ENCODE results near the gene RIPOR1.

Gene RIPOR1

DNA sequence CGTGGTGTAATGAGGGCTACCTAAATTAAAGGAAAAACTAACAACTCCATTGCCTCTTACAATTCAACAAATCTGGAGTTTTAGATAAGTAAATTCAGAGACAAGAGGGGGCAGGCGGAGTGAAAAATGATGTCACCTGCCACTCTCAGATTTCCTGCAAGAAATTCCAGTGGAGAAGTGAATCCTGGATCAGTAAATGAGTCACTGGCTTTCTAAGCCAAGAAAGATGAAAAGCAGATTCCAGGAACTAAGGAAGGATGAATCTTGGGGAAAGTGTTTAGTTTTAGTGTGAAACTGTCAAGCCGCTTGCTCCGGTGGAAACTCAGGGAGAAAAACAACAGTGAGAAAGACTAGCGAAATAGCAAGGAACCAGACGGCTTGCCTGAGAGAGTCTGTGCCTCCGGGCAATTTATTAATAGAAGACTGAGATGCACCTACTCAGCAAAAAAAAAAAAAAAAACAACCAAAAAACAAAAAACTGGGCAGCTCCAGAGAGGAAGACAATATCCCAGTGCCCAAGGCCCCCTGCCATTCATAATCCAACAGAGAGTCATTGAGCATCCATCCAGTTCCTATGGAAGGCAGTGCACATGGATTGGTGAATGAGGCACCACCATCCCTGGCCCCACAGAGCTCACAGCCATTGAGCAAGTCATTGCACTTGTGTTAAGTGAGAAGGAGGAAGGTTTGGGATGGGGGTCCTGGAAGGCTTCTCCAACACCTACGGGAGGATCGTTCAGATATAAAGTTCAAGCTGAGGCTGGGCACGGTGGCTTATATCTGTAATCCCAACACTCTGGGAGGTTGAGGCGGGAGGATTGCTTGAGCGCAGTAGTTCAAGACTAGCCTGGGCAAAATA is 12.1 kb upstream of the RIPOR1 start:
- no peak overlapping the region for H3K4me2 ChIP-seq (ENCODE audit: low read length)
- H3K79me2 ChIP-seq (ENCODE audit: insufficient read depth, low read length), result no peaks in the 10 kb centered on the region
- TF ChIP-seq, protein P1, sequence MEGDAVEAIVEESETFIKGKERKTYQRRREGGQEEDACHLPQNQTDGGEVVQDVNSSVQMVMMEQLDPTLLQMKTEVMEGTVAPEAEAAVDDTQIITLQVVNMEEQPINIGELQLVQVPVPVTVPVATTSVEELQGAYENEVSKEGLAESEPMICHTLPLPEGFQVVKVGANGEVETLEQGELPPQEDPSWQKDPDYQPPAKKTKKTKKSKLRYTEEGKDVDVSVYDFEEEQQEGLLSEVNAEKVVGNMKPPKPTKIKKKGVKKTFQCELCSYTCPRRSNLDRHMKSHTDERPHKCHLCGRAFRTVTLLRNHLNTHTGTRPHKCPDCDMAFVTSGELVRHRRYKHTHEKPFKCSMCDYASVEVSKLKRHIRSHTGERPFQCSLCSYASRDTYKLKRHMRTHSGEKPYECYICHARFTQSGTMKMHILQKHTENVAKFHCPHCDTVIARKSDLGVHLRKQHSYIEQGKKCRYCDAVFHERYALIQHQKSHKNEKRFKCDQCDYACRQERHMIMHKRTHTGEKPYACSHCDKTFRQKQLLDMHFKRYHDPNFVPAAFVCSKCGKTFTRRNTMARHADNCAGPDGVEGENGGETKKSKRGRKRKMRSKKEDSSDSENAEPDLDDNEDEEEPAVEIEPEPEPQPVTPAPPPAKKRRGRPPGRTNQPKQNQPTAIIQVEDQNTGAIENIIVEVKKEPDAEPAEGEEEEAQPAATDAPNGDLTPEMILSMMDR (IDR thresholded peaks at IDR 0.05; ENCODE audit: low read length), result no peak
- TF ChIP-seq EZH2 (IDR thresholded peaks at IDR 0.05; ENCODE audit: borderline replicate concordance, low read length), result no peak
- peaks cover 25% of the 10 kb centered on the region for H3K4me1 ChIP-seq (ENCODE audit: insufficient read depth, low read length, severe bottlenecking)
- no peak overlapping the region for H3K9ac ChIP-seq (ENCODE audit: low read length)
- no peaks in the 10 kb centered on the region for H3K9me2 ChIP-seq (ENCODE audit: low read depth, low read length)
- no peaks in the 10 kb centered on the region for H3K9me3 ChIP-seq (ENCODE audit: low read length)
- no peaks in the 10 kb centered on the region for H3F3A ChIP-seq (ENCODE audit: insufficient read depth, low read length)
- no peak overlapping the region for H3K27ac ChIP-seq (ENCODE audit: low read depth, low read length, poor library complexity, severe bottlenecking)
- H3K4me3 ChIP-seq (ENCODE audit: low read depth, low read length, poor library complexity, severe bottlenecking), result no peak overlapping the region
- no peaks in the 10 kb centered on the region for H3K36me3 ChIP-seq (ENCODE audit: insufficient read depth, low read length)
- H2AFZ ChIP-seq (ENCODE audit: low read length), result no peak overlapping the region
- H4K20me1 ChIP-seq (ENCODE audit: insufficient read depth, low read length), result no peaks in the 10 kb centered on the region
- no peaks in the 10 kb centered on the region; the same call in 1 of the 2 replicates for H3K27me3 ChIP-seq (ENCODE audit: insufficient read depth, low read length)

DNA sequence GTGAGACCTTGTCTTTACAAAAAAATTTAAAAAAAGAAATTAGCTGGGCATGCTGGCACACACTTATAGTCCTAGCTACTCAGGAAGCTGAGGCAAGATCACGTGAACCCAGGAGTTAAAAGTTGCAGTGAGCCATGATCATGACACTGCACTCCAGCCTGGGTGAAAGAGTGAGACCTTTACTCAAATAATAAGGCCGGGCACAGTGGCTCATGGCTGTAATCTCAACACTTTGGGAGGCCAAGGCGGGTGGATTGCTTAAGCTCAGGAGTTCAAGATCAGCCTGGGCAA is 11.5 kb upstream of the RIPOR1 start:
- Histone ChIP-seq H3K4me2 (ENCODE audit: low read length) (no peak overlapping the region), H3K27me3 (ENCODE audit: insufficient read depth, low read length) (no peaks in the 10 kb centered on the region; the same call in 1 of the 2 replicates), H3K27ac (ENCODE audit: low read depth, low read length, poor library complexity, severe bottlenecking) (no peak overlapping the region), H4K20me1 (ENCODE audit: insufficient read depth, low read length) (no peaks in the 10 kb centered on the region), H3K9me3 (ENCODE audit: low read length) (no peaks in the 10 kb centered on the region), H3F3A (ENCODE audit: insufficient read depth, low read length) (no peaks in the 10 kb centered on the region), H3K4me1 (ENCODE audit: insufficient read depth, low read length, severe bottlenecking) (peaks cover 28% of the 10 kb centered on the region), H3K9ac (ENCODE audit: low read length) (no peak overlapping the region), H3K9me2 (ENCODE audit: low read depth, low read length) (no peaks in the 10 kb centered on the region), H2AFZ (ENCODE audit: low read length) (no peak overlapping the region), H3K36me3 (ENCODE audit: insufficient read depth, low read length) (no peaks in the 10 kb centered on the region), H3K79me2 (ENCODE audit: insufficient read depth, low read length) (no peaks in the 10 kb centered on the region), H3K4me3 (ENCODE audit: low read depth, low read length, poor library complexity, severe bottlenecking) (no peak overlapping the region)
- no peak for TF ChIP-seq EZH2 (IDR thresholded peaks at IDR 0.05; ENCODE audit: borderline replicate concordance, low read length)
- TF ChIP-seq, protein P1 (IDR thresholded peaks at IDR 0.05; ENCODE audit: low read length), result no peak

DNA sequence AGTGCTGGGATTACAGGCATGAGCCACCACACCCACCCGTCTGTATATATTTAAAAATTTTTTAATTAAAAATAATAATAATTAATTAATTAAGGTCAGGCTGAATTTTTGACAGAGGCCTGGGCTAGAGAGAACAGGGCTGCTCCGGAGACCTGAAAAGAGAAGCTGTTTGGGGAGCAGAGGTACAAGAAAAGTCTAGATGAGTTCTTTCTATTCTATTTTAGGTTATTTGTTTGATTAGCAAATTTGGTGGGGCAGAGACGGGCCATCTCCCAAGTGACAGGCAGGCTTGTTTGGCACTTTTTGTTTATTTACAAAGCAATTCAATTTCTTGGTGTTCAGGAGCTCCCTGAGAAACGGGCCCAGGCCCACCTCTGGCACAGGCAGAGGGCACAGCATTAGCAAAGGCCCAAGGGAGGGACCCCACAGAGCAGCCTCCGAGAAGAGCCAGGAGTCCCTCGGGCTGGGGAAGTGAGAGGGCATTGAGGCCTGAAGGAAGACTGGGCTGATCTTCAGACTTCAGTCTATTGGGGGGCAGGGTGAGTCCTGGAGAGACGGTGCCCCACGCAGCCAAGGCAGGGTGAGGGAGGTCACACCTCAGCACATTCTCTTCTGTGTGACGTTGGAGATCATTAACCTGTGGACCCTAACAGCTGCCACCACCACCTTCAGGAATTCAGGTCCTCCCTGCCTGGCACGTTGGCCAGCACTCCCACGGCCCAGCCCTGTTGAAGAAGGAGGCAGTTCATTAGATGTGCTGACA is 10.8 kb upstream of the RIPOR1 start:
- no peak overlapping the region for H3K4me3 ChIP-seq (ENCODE audit: low read depth, low read length, poor library complexity, severe bottlenecking)
- H3K36me3 ChIP-seq (ENCODE audit: insufficient read depth, low read length), result no peaks in the 10 kb centered on the region
- H3K27ac ChIP-seq (ENCODE audit: low read depth, low read length, poor library complexity, severe bottlenecking), result no peak overlapping the region
- H3K9me2 ChIP-seq (ENCODE audit: low read depth, low read length), result no peaks in the 10 kb centered on the region
- H3K27me3 ChIP-seq (ENCODE audit: insufficient read depth, low read length), result no peaks in the 10 kb centered on the region; the same call in 1 of the 2 replicates
- no peaks in the 10 kb centered on the region for H4K20me1 ChIP-seq (ENCODE audit: insufficient read depth, low read length)
- H3K4me1 ChIP-seq (ENCODE audit: insufficient read depth, low read length, severe bottlenecking), result peaks cover 28% of the 10 kb centered on the region
- H2AFZ ChIP-seq (ENCODE audit: low read length), result no peak overlapping the region
- no peak overlapping the region for H3K4me2 ChIP-seq (ENCODE audit: low read length)
- no peaks in the 10 kb centered on the region for H3K9me3 ChIP-seq (ENCODE audit: low read length)
- no peak overlapping the region for H3K9ac ChIP-seq (ENCODE audit: low read length)
- no peak for TF ChIP-seq EZH2 (IDR thresholded peaks at IDR 0.05; ENCODE audit: borderline replicate concordance, low read length)
- TF ChIP-seq, protein P1 (IDR thresholded peaks at IDR 0.05; ENCODE audit: low read length), result no peak
- no peaks in the 10 kb centered on the region for H3F3A ChIP-seq (ENCODE audit: insufficient read depth, low read length)
- no peaks in the 10 kb centered on the region for H3K79me2 ChIP-seq (ENCODE audit: insufficient read depth, low read length)
